ENCODE data around the gene KRTAP1-5. TPM values are rescaled to one million over a fixed set of nuclear protein-coding genes. Genes with fewer than 3 reads are reported as not detected.
"Not testable (repeated sequence)": the region's sequence is repeated elsewhere in the genome, so short reads cannot be mapped to it uniquely, and the experiment has no call there.

The KRTAP1-5 gene
- total RNA-seq, 2 donors from 2014 or later, result not detected

GRCh38 chr17:41037853-41038350, 10.9 kb upstream of the KRTAP1-5 start:
- Histone ChIP-seq H3K4me3 (no peak overlapping the region), H3K27ac (no peak overlapping the region), H3K9me3 (no peaks in the 10 kb centered on the region), H3K9ac (ENCODE audit: low read depth in 2 of 2, low read length in 2 of 2) (no peak overlapping the region), H3K27me3 (no peaks in the 10 kb centered on the region), H3K36me3 (no peaks in the 10 kb centered on the region), H3K4me1 (no peaks in the 10 kb centered on the region)
- intact Hi-C loops (cut with DNase I), result no loop called here
- no peak for DNase-seq
- TF ChIP-seq, protein P1, sequence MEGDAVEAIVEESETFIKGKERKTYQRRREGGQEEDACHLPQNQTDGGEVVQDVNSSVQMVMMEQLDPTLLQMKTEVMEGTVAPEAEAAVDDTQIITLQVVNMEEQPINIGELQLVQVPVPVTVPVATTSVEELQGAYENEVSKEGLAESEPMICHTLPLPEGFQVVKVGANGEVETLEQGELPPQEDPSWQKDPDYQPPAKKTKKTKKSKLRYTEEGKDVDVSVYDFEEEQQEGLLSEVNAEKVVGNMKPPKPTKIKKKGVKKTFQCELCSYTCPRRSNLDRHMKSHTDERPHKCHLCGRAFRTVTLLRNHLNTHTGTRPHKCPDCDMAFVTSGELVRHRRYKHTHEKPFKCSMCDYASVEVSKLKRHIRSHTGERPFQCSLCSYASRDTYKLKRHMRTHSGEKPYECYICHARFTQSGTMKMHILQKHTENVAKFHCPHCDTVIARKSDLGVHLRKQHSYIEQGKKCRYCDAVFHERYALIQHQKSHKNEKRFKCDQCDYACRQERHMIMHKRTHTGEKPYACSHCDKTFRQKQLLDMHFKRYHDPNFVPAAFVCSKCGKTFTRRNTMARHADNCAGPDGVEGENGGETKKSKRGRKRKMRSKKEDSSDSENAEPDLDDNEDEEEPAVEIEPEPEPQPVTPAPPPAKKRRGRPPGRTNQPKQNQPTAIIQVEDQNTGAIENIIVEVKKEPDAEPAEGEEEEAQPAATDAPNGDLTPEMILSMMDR (IDR thresholded peaks at IDR 0.05), result no peak

GRCh38 chr17:41034346-41034935, 7.4 kb upstream of the KRTAP1-5 start, which contains the start of gene KRTAP1-3:
TSS of gene KRTAP1-3 (minus strand) at chr17:41034874. CDS start at chr17:41034821, 53 bp downstream.
- H3K9me3 ChIP-seq; H3K27me3 ChIP-seq; DNase-seq; H3K4me1 ChIP-seq; H3K9ac ChIP-seq (ENCODE audit: low read depth in 2 of 2, low read length in 2 of 2); H3K4me3 ChIP-seq; intact Hi-C loops (cut with DNase I); H3K36me3 ChIP-seq; H3K27ac ChIP-seq: not testable (repeated sequence)

DNA sequence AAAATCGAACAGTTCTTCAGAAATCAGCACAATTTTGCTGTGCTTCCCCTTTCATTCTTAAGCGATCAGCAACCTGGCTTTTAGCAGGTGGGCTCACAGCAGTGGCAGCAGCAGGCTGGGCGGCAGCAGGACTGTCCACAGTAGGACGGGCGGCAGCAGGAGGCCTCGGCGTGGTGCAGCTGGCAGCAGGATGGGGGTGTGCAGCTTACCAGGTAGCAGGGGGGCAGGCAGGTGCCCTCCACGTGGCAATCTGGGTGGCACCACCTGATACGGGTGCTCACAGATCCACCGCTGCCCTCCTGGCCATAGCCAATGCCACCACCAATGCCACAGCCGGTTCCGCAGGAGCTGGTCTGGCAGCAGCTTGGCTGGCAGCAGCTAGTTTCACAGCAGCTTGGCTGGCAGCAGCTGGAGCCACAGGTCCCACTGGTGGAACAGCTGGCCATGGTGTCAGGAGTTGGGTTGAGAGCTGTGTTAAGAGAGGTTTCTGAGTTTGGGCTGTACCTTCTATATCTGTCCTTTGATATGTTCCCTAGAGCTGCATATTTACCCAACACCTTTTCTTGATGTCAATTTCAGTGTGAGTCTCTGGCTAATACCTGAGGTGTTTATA, 2.7 kb upstream of the KRTAP1-5 start, which contains the start of gene KRTAP1-4:
Gene KRTAP1-4 (minus strand): TSS at position 563 of the 613 bp plus-strand sequence. CDS start 117 bp downstream, at position 446.
- no peak within 1 kb of the TSS for H3K27ac ChIP-seq
- no peak for DNase-seq
- no peak within 1 kb of the TSS for H3K4me3 ChIP-seq
- H3K27me3 ChIP-seq, result no peaks in the 10 kb centered on the region
- intact Hi-C loops (cut with DNase I), result no loop called here
- H3K4me1 ChIP-seq, result no peaks in the 10 kb centered on the region
- H3K9ac ChIP-seq (ENCODE audit: low read depth in 2 of 2, low read length in 2 of 2), result no peak within 1 kb of the TSS
- H3K9me3 ChIP-seq, result no peaks in the 10 kb centered on the region
- TF ChIP-seq, protein P1 (IDR thresholded peaks at IDR 0.05), result no peak
- no peaks in the 10 kb centered on the region for H3K36me3 ChIP-seq

DNA sequence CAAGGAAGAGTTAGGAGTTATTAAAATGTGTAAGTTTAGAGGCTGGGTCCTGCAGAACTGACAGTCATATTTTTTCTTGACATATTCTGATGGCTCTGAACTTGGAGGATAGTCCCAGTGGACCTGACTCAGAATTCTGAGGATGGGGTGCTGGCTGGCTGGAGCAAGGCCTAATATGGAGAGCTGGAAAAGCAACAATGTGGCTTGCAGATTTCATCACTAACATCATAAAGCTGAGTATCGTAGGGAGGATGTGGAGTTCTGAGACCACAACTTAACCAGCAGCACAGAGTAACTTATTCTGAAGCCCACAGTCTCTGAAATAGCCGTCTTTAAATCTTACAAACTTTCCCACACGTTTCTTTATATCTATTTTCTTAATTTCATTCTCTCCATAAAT, 2.3 kb downstream of the KRTAP1-5 start:
- Histone ChIP-seq H3K27ac (no peak overlapping the region), H3K9me3 (no peaks in the 10 kb centered on the region), H3K36me3 (no peaks in the 10 kb centered on the region), H3K4me1 (no peaks in the 10 kb centered on the region), H3K4me3 (no peak overlapping the region), H3K9ac (ENCODE audit: low read depth in 2 of 2, low read length in 2 of 2) (no peak overlapping the region), H3K27me3 (no peaks in the 10 kb centered on the region)
- TF ChIP-seq, protein P1 (IDR thresholded peaks at IDR 0.05), result no peak
- no peak for DNase-seq
- intact Hi-C loops (cut with DNase I), result no loop called here

DNA sequence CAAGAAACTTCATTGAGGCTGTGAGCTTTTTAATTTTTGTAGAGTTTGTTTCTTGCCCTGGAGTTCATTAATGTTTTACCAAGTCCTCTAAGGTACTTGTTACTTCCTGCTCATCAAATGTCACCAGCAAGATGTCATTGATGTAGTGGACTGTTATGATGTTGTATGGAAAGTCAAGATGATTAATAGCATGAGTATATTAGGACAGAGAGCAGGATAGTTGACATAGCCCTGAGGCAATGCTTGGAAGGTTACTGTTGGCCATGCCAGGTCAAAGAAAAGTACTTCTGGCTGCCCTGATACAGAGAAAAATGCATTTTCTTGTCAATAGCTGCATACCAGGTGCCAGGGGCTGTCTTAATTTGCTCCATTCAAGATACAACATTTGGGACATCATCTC, 6.7 kb downstream of the KRTAP1-5 start:
- no peak overlapping the region for H3K27ac ChIP-seq
- H3K4me3 ChIP-seq, result no peak overlapping the region
- H3K4me1 ChIP-seq, result no peaks in the 10 kb centered on the region
- H3K27me3 ChIP-seq, result no peaks in the 10 kb centered on the region
- TF ChIP-seq, protein P1 (IDR thresholded peaks at IDR 0.05), result no peak
- H3K9ac ChIP-seq (ENCODE audit: low read depth in 2 of 2, low read length in 2 of 2), result no peak overlapping the region
- H3K9me3 ChIP-seq, result no peaks in the 10 kb centered on the region
- no peaks in the 10 kb centered on the region for H3K36me3 ChIP-seq
- DNase-seq, result no peak
- intact Hi-C loops (cut with DNase I), result no loop called here

- H3K27ac ChIP-seq, result no peak overlapping the region
- no peaks in the 10 kb centered on the region for H3K27me3 ChIP-seq
- no peaks in the 10 kb centered on the region for H3K4me1 ChIP-seq
- no peak for DNase-seq
- H3K9ac ChIP-seq (ENCODE audit: low read depth in 2 of 2, low read length in 2 of 2), result no peak overlapping the region
- TF ChIP-seq, protein P1 (IDR thresholded peaks at IDR 0.05), result no peak
- intact Hi-C loops (cut with DNase I), result no loop called here
- H3K4me3 ChIP-seq, result no peak overlapping the region
- no peaks in the 10 kb centered on the region for H3K9me3 ChIP-seq
- no peaks in the 10 kb centered on the region for H3K36me3 ChIP-seq
Measured at GRCh38 chr17:41019415-41019814, 7.6 kb downstream of the KRTAP1-5 start.

Data from colonic mucosa (tissue), 4 donors.